H1 (cell line): ENCODE measurements around the gene DSCAM.

Experiments used
- CHD7 ChIP-seq: fragments of 300-600 bp; sonication (generic); IDR thresholded peaks from 2 replicates; pipeline ENCODE4 v1.7.1; 2012; ENCODE audit warnings: low read length, moderate library complexity, mild to moderate bottlenecking, inconsistent platforms; ENCODE audit not compliant: insufficient replicate concordance
- POLR2A ChIP-seq, 2 experiments: IDR thresholded peaks; 1 replicate in 1 of 2; 2 replicates in 1 of 2; pipeline ENCODE4 v1.6.1; 2011; ENCODE audit warnings: low read depth in 2 of 2, low read length in 2 of 2, mild to moderate bottlenecking in 2 of 2; ENCODE audit errors: control extremely low read depth in 1 of 2

GRCh38 chr21:40757366-40757765 lies 89.6 kb downstream of the DSCAM start:
- TF ChIP-seq POLR2A (IDR thresholded peaks at IDR 0.05; ENCODE audit: control extremely low read depth in 1 of 2, low read depth in 2 of 2, low read length in 2 of 2) (no peak), CHD7 (no peak)
